Measurements from ENCODE around the gene TSC22D2.
A peak's percentile ranks its signal among the peaks of the same experiment; 100 is the strongest.

Gene TSC22D2

GRCh38 chr3:150385296-150386242 is 22.5 kb upstream of the TSC22D2 start:
- no peak for DNase-seq

GRCh38 chr3:150388498-150389418 is 19.3 kb upstream of the TSC22D2 start:
- DNase-seq, result no peak

GRCh38 chr3:150390087-150390486 is 18.0 kb upstream of the TSC22D2 start:
- no peak for DNase-seq

- DNase-seq, result no peak
Observed at GRCh38 chr3:150391161-150391560, 16.9 kb upstream of the TSC22D2 start.

- no peak for DNase-seq
Observed at GRCh38 chr3:150393745-150394144, 14.4 kb upstream of the TSC22D2 start.

- DNase-seq, result no peak
Observed at GRCh38 chr3:150394606-150395005, 13.5 kb upstream of the TSC22D2 start.

GRCh38 chr3:150396491-150396890 is 11.6 kb upstream of the TSC22D2 start:
- DNase-seq, result no peak

GRCh38 chr3:150396956-150397550 is 11.0 kb upstream of the TSC22D2 start:
- no peak for DNase-seq

- DNase-seq, result no peak
Observed at GRCh38 chr3:150399060-150399459, 9.0 kb upstream of the TSC22D2 start.

GRCh38 chr3:150401285-150401684 is 6.8 kb upstream of the TSC22D2 start:
- no peak for DNase-seq

- no peak for DNase-seq
Observed at GRCh38 chr3:150402217-150402616, 5.9 kb upstream of the TSC22D2 start.

GRCh38 chr3:150404023-150404422 is 4.1 kb upstream of the TSC22D2 start:
- DNase-seq, result no peak

GRCh38 chr3:150407051-150407807 is 869 bp upstream of the TSC22D2 start:
- DNase-seq, result no peak

- DNase-seq, result no peak
Observed at GRCh38 chr3:150407808-150408220, 284 bp upstream of the TSC22D2 start.

GRCh38 chr3:150409125-150409511 is 1.0 kb downstream of the TSC22D2 start:
- no peak for DNase-seq

- peak; percentile 55 for DNase-seq
Observed at GRCh38 chr3:150409512-150410310, 1.6 kb downstream of the TSC22D2 start.

GRCh38 chr3:150410311-150411105 is 2.4 kb downstream of the TSC22D2 start:
- DNase-seq, result no peak

- DNase-seq, result no peak
Observed at GRCh38 chr3:150411106-150411460, 3.0 kb downstream of the TSC22D2 start.

GRCh38 chr3:150411546-150411945 is 3.4 kb downstream of the TSC22D2 start:
- no peak for DNase-seq

- no peak for DNase-seq
Observed at GRCh38 chr3:150411976-150412375, 3.9 kb downstream of the TSC22D2 start.

Data from GDM1 (cell line).